Sigmoid colon (tissue), 7 donors: ENCODE measurements around the gene NXN. TPM values are rescaled to one million over a fixed set of nuclear protein-coding genes. Genes with fewer than 3 reads are reported as not detected.

Source experiments
- DNase-seq: peaks from one replicate; pipeline ENCODE4 v3.0.0-alpha.2; 2019
- H3K27ac ChIP-seq, 4 donors: fragments of 200-600 bp; sonication (generic); one replicate each; pipeline ENCODE4 v1.5.1; 2016 to 2019; ENCODE audit warnings: mild to moderate bottlenecking in 1 of 4
- H3K27me3 ChIP-seq, 3 donors: fragments of 200-600 bp; sonication (generic); one replicate each; pipeline ENCODE4 v1.5.1; 2019; ENCODE audit warnings: mild to moderate bottlenecking in 1 of 3
- H3K36me3 ChIP-seq, 4 donors: fragments of 200-600 bp; sonication (generic); one replicate each; pipeline ENCODE4 v1.5.1; 2016 to 2019
- H3K4me1 ChIP-seq, 4 donors: fragments of 200-600 bp; sonication (generic); one replicate each; pipeline ENCODE4 v1.5.1; 2017 to 2019
- H3K4me3 ChIP-seq, 4 donors: fragments of 200-600 bp; sonication (generic); one replicate each; pipeline ENCODE4 v1.5.1; 2017 to 2019; ENCODE audit warnings: mild to moderate bottlenecking in 2 of 4, moderate library complexity in 1 of 4
- H3K9me3 ChIP-seq, 4 donors: fragments of 200-600 bp in 3 of 4; sonication (generic) in 3 of 4; one replicate each; pipeline versions ENCODE4 v1.5.1 to v1.6.1; 2013 to 2019
- CTCF ChIP-seq, 4 experiments: fragments of 450-650 bp in 3 of 4; fragments of 200-600 bp in 1 of 4; IDR thresholded peaks; one replicate each; pipeline ENCODE4 v1.5.1; 2016 to 2019; ENCODE audit warnings: antibody characterized with exemption in 4 of 4, mild to moderate bottlenecking in 3 of 4, moderate library complexity in 2 of 4
- EP300 ChIP-seq, 4 donors: sonication (generic); formaldehyde crosslinking; IDR thresholded peaks; one replicate each; pipeline ENCODE4 v1.6.1; 2017; ENCODE audit warnings: antibody characterized with exemption in 4 of 4
- POLR2A ChIP-seq, 2 donors: fragments of 450-650 bp; IDR thresholded peaks; one replicate each; pipeline ENCODE4 v1.6.1; 2016; ENCODE audit warnings: antibody characterized with exemption in 2 of 2, mild to moderate bottlenecking in 2 of 2, moderate library complexity in 2 of 2
- POLR2AphosphoS5 ChIP-seq, 4 donors: sonication (generic); formaldehyde crosslinking; IDR thresholded peaks; one replicate each; pipeline ENCODE4 v1.6.1; 2017; ENCODE audit warnings: antibody characterized with exemption in 4 of 4
- WGBS, 2 donors: extraction: QIAGEN DNeasy Blood & Tissue Kit; methylation state at CpG; one replicate each; pipeline ENCODE4 v1.1.7; 2013; 5-methylcytosine and 5-hydroxymethylcytosine counted together
- intact Hi-C: fragments of 100-400 bp; cut with DNase I; formaldehyde crosslinking; loops from one replicate; pipeline ENCODE4 v1.15.1; 2023
- polyA plus RNA-seq, 3 donors: library from polyadenylated mRNA; stranded (reverse); fragments of 200-250 nt; gene quantifications; one replicate each; pipeline ENCODE4 v1.2.3, GENCODE V29; 2013
- total RNA-seq, 4 donors: library from RNA; depleted of rRNA; stranded (reverse); fragments of >200 nt; gene quantifications; one replicate each; pipeline ENCODE4 v1.1.0, GENCODE V29; 2016
- donor health status: healthy with polysubstance abuse.
- donor health status: Bipolar disorder and iron deficiency.
- donor health status: healthy.

Gene NXN
- total and polyA plus RNA-seq, 7 donors, result 1.4 to 75.9 (median 50.4) TPM

- peak overlapping the region; percentile 80 to 90 (median 87) for H3K27ac ChIP-seq
- DNase-seq, result peak; percentile 93
- intact Hi-C loops, result loop anchor here (1.0 to 5.0 kb wide), 2 partner anchors 11 to 89 kb away; no protein-coding TSS in a partner anchor
Observed at GRCh38 chr17:882827-883585, 96.6 kb downstream of the NXN start.

GRCh38 chr17:881778-882177 lies 97.8 kb downstream of the NXN start:
- no peak for DNase-seq

More at GRCh38 chr17:882827-883585, 96.6 kb downstream of the NXN start:
- Histone ChIP-seq H3K4me1 (peaks cover 0 to 93% (median 83%) of the 10 kb centered on the region in 4 donors), H3K9me3 (no peaks in the 10 kb centered on the region), H3K36me3 (no peaks in the 10 kb centered on the region), H3K27me3 (no peaks in the 10 kb centered on the region), H3K4me3 (no peak overlapping the region)
- no peak for TF ChIP-seq POLR2A (IDR thresholded peaks at IDR 0.05)
- peak in 3 of 4 donors; percentile 5 to 37 (median 16) for TF ChIP-seq EP300 (IDR thresholded peaks at IDR 0.05)
- no peak for TF ChIP-seq CTCF (IDR thresholded peaks at IDR 0.05)
- peak; percentile 37 to 65 (median 54) for TF ChIP-seq POLR2AphosphoS5 (IDR thresholded peaks at IDR 0.05)
- WGBS, 2 donors, result 59 to 81% methylated on average over 14 of the region's 14 CpGs

GRCh38 chr17:880443-881269 lies 98.9 kb downstream of the NXN start:
- TF ChIP-seq EP300 (IDR thresholded peaks at IDR 0.05) (no peak), POLR2A (IDR thresholded peaks at IDR 0.05) (no peak), POLR2AphosphoS5 (IDR thresholded peaks at IDR 0.05) (no peak), CTCF (IDR thresholded peaks at IDR 0.05) (no peak)
- intact Hi-C loops, result loop anchor here (5.0 kb wide), 1 partner anchor 92 kb away; no protein-coding TSS in a partner anchor
- H3K4me3 ChIP-seq, result no peak overlapping the region
- no peaks in the 10 kb centered on the region for H3K27me3 ChIP-seq
- no peaks in the 10 kb centered on the region for H3K36me3 ChIP-seq
- peaks cover 0 to 75% (median 65%) of the 10 kb centered on the region in 4 donors for H3K4me1 ChIP-seq
- WGBS, 2 donors, result 78 to 82% methylated on average over 15 of the region's 15 CpGs
- DNase-seq, result no peak
- H3K27ac ChIP-seq, result peak overlapping the region; percentile 80 to 90 (median 87)
- no peaks in the 10 kb centered on the region for H3K9me3 ChIP-seq

More at GRCh38 chr17:881778-882177, 97.8 kb downstream of the NXN start:
- intact Hi-C loops, result loop anchor here (1.0 to 5.0 kb wide), 2 partner anchors 9 to 91 kb away; no protein-coding TSS in a partner anchor
- no peaks in the 10 kb centered on the region for H3K27me3 ChIP-seq
- H3K36me3 ChIP-seq, result no peaks in the 10 kb centered on the region
- H3K4me3 ChIP-seq, result no peak overlapping the region
- H3K9me3 ChIP-seq, result no peaks in the 10 kb centered on the region
- 77 to 87% methylated on average over 6 of the region's 6 CpGs for WGBS, 2 donors
- peaks cover 0 to 80% (median 75%) of the 10 kb centered on the region in 4 donors for H3K4me1 ChIP-seq
- no peak for TF ChIP-seq POLR2A (IDR thresholded peaks at IDR 0.05)
- no peak for TF ChIP-seq POLR2AphosphoS5 (IDR thresholded peaks at IDR 0.05)
- no peak for TF ChIP-seq CTCF (IDR thresholded peaks at IDR 0.05)
- TF ChIP-seq EP300 (IDR thresholded peaks at IDR 0.05), result no peak
- H3K27ac ChIP-seq, result peak overlapping the region; percentile 80 to 90 (median 87)

- 22 to 44% methylated on average over 26 of the region's 26 CpGs for WGBS, 2 donors
- Histone ChIP-seq H3K9me3 (no peaks in the 10 kb centered on the region), H3K4me1 (peaks cover 0 to 70% (median 61%) of the 10 kb centered on the region in 4 donors), H3K27me3 (no peaks in the 10 kb centered on the region), H3K36me3 (no peaks in the 10 kb centered on the region), H3K4me3 (no peak overlapping the region), H3K27ac (peak overlapping the region; percentile 80 to 90 (median 87))
- intact Hi-C loops, result loop anchor here (5.0 kb wide), 1 partner anchor 93 kb away; no protein-coding TSS in a partner anchor
- TF ChIP-seq CTCF (IDR thresholded peaks at IDR 0.05), result peak in 3 of 4 experiments; percentile 28 to 37 (median 36)
- TF ChIP-seq EP300 (IDR thresholded peaks at IDR 0.05), result no peak
- DNase-seq, result peak; percentile 86
Observed at GRCh38 chr17:879546-880442, 99.8 kb downstream of the NXN start.
